H1 (cell line): ENCODE data around the gene CFAP65.

ENCODE experiments used
- CHD7 ChIP-seq: fragments of 300-600 bp; sonication (generic); IDR thresholded peaks from 2 replicates; pipeline ENCODE4 v1.7.1; 2012; ENCODE audit warnings: low read length, moderate library complexity, mild to moderate bottlenecking, inconsistent platforms; ENCODE audit not compliant: insufficient replicate concordance
- CTCF ChIP-seq, 3 experiments: IDR thresholded peaks; 1 replicate in 2 of 3; 2 replicates in 1 of 3; pipeline versions ENCODE4 v1.5.1 to v1.6.1; 2011; ENCODE audit warnings: low read length in 3 of 3, mild to moderate bottlenecking in 3 of 3, inconsistent platforms in 2 of 3, low read depth in 1 of 3, moderate library complexity in 1 of 3; ENCODE audit not compliant: insufficient read depth in 1 of 3; ENCODE audit errors: control extremely low read depth in 1 of 3
- EGR1 ChIP-seq: IDR thresholded peaks from 2 replicates; pipeline ENCODE4 v1.6.1; 2011; ENCODE audit warnings: low read depth, low read length, borderline replicate concordance
- EP300 ChIP-seq, 2 experiments: IDR thresholded peaks; 1 replicate in 1 of 2; 2 replicates in 1 of 2; pipeline ENCODE4 v1.6.1; 2011 to 2012; ENCODE audit warnings: low read depth in 2 of 2, low read length in 2 of 2, mild to moderate bottlenecking in 2 of 2, borderline replicate concordance in 1 of 2, inconsistent platforms in 1 of 2, moderate library complexity in 1 of 2
- EZH2 ChIP-seq: fragments of 200-600 bp; sonication (generic); IDR thresholded peaks from 2 replicates; pipeline ENCODE4 v1.7.1; 2012; ENCODE audit warnings: low read depth, mild to moderate bottlenecking, moderate library complexity, low read length, inconsistent platforms; ENCODE audit not compliant: severe bottlenecking
- GABPA ChIP-seq: IDR thresholded peaks from 2 replicates; pipeline ENCODE4 v1.6.1; 2011; ENCODE audit warnings: mild to moderate bottlenecking, low read length, moderate library complexity, borderline replicate concordance; ENCODE audit not compliant: insufficient read depth
- JUND ChIP-seq: IDR thresholded peaks from 2 replicates; pipeline ENCODE4 v1.6.1; 2011; ENCODE audit warnings: mild to moderate bottlenecking, improper control_type of control experiment, low read length
- MAX ChIP-seq: IDR thresholded peaks from 2 replicates; pipeline ENCODE4 v1.6.1; 2012; ENCODE audit warnings: inconsistent platforms
- POLR2A ChIP-seq, 2 experiments: IDR thresholded peaks; 1 replicate in 1 of 2; 2 replicates in 1 of 2; pipeline ENCODE4 v1.6.1; 2011; ENCODE audit warnings: low read depth in 2 of 2, low read length in 2 of 2, mild to moderate bottlenecking in 2 of 2; ENCODE audit errors: control extremely low read depth in 1 of 2
- RFX5 ChIP-seq: IDR thresholded peaks from 2 replicates; pipeline ENCODE4 v1.6.1; 2011; ENCODE audit warnings: low read depth, low read length, improper control_type of control experiment, borderline replicate concordance
- TAF1 ChIP-seq: IDR thresholded peaks from 2 replicates; pipeline ENCODE4 v1.6.1; 2011; ENCODE audit warnings: mild to moderate bottlenecking, low read depth, low read length
- YY1 ChIP-seq: IDR thresholded peaks from 2 replicates; pipeline ENCODE4 v1.6.1; 2011; ENCODE audit warnings: low read depth, mild to moderate bottlenecking, low read length

- TF ChIP-seq CTCF (IDR thresholded peaks at IDR 0.05; ENCODE audit: control extremely low read depth in 1 of 3, insufficient read depth in 1 of 3, low read depth in 1 of 3, low read length in 3 of 3) (no peak), RFX5 (no peak), EGR1 (no peak; the same call in 1 of the 2 replicates), POLR2A (IDR thresholded peaks at IDR 0.05; ENCODE audit: control extremely low read depth in 1 of 2, low read depth in 2 of 2, low read length in 2 of 2) (no peak), TAF1 (no peak), MAX (no peak), EP300 (IDR thresholded peaks at IDR 0.05; ENCODE audit: borderline replicate concordance in 1 of 2, low read depth in 2 of 2, low read length in 2 of 2) (no peak), EZH2 (no peak), CHD7 (no peak), JUND (no peak), YY1 (no peak), GABPA (no peak)
Observed at GRCh38 chr2:219003267-219003634, 38.1 kb downstream of the CFAP65 start.
